Astrocyte (in vitro differentiated cells and primary cell): ENCODE results near the gene IGSF3.
"Not testable (repeated sequence)": the region's sequence is repeated elsewhere in the genome, so short reads cannot be mapped to it uniquely, and the experiment has no call there.

Experiments
- CTCF ChIP-seq: IDR thresholded peaks from 2 replicates; pipeline ENCODE4 v1.5.1; 2011; ENCODE audit warnings: low read depth, mild to moderate bottlenecking, inconsistent platforms, low read length, moderate library complexity; ENCODE audit not compliant: insufficient read depth
- EZH2 ChIP-seq: IDR thresholded peaks from 2 replicates; pipeline ENCODE4 v1.6.1; 2012; ENCODE audit warnings: mild to moderate bottlenecking, low read length, inconsistent platforms; ENCODE audit not compliant: insufficient read depth

- TF ChIP-seq CTCF, EZH2: not testable (repeated sequence)
These were observed 48.4 kb downstream of the IGSF3 start for GRCh38 chr1:116619106-116619505.
